ENCODE measurements around the gene ENG. TPM values are rescaled to one million over a fixed set of nuclear protein-coding genes. Genes with fewer than 3 reads are reported as not detected.
"Not testable (repeated sequence)": the region's sequence is repeated elsewhere in the genome, so short reads cannot be mapped to it uniquely, and the experiment has no call there.

ENG gene
- total RNA-seq, 1 donor from 2014 or later: 10.5 TPM

DNA sequence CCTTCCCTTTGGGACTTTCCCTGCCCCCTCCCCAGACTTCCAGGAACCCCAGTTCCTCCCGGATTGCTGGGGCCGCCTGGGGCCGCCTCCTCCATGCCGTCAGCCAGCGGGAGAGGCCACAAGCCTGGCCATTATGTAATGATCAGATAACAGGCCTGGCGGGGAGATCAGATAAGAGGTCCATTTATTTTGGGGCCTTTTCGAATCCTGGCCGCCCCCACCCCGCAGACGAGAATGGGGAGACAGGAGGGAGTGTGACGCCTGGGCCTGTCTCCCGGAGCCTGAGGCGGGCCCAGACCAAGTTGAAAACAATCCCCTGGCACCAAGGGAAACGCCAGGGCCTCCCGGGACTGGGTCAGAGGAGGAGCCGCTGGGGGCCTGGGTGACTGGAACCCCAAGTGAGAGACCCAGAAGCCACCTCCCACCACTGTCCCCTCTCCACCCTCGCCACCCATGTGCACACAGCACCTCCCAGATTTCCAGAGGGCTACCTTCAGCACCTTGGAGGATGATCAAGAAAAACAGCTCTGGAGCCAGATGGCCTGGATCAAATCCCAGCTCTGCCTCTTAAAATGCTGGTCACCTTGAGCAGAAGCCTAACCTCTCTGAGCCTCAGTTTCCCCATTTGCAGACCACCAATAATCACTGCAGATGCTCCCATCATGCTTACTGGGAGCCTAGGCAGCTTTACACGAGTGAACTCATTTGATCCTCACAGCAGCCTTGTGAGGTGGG, 7.8 kb downstream of the ENG start:
- DNase-seq (ENCODE audit: low read depth): no peak

GRCh38 chr9:127845619-127846018, 8.8 kb downstream of the ENG start:
- not testable (repeated sequence) for DNase-seq (ENCODE audit: low read depth)

DNA sequence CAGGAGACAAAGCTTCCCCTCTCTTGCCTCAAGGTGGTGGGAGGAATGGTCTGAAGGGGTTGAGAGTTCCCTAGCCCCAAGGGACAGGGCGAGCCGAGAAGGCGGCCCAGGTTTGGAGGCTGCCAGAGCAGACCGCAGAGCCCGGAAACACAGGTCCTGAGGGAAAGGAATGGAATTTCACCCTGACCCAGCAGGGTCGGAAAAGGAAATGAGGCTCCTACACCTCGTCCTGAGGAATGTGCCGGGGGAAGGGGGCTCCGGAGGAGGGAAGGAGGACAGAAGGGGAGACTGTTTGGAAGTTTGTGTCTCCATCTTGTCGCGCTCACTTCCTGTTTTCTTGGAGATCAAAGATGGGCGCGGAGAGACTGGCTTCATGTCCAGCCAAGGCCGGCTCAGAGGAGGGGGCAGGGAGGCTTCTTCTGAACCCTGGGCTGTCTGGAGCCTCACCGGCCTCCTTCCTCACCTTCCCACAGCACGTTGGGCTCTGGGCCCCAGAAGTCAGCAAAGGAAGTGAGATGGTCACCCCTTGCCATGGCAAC, 9.6 kb downstream of the ENG start:
- DNase-seq (ENCODE audit: low read depth): no peak

GRCh38 chr9:127841087-127841835, 13.2 kb downstream of the ENG start:
- DNase-seq (ENCODE audit: low read depth): no peak

GRCh38 chr9:127838375-127839078, 15.9 kb downstream of the ENG start:
- peak; percentile 96 for DNase-seq (ENCODE audit: low read depth)

DNA sequence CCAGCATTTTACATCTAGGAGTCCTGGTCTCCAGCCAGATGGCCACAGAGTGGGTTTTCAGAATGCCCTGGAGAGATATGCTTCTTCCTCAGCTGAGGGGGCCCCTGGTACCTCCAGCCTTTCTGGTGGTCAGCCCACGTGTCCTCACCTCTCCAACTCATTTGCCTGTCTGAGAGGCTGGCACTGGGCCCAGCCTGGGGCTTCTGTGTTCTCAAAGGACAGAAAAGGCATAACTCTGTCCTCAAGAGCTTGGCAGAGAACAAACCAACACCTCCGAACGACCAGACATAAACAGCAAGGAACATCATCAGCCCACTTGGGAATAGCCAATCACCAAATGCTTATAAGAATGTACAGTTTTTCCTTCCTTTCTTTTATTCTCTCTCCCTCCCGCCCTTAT, 17.1 kb downstream of the ENG start:
- no peak for DNase-seq (ENCODE audit: low read depth)

DNA sequence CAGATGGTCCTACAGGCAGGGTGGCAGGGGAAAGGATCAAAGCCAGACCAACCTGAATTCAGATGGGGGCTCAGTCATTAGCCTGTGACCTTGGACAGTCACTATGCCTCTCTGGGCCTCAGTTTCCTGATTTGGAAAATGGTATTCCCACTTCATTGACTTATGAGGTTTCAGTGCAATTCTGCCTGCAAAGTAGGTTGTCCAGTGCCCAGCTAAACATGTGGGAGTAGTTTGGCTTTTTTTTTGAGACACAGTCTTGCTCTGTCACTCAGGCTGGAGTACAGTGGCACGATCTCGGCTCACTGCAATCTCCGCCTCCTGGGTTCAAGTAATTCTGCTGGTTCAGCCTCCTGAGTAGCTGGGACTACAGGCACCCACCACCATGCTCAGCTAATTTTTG, 17.9 kb downstream of the ENG start:
- DNase-seq (ENCODE audit: low read depth): not testable (repeated sequence)

GRCh38 chr9:127835991-127836516, 18.4 kb downstream of the ENG start:
- peak; percentile 79 for DNase-seq (ENCODE audit: low read depth)

DNA sequence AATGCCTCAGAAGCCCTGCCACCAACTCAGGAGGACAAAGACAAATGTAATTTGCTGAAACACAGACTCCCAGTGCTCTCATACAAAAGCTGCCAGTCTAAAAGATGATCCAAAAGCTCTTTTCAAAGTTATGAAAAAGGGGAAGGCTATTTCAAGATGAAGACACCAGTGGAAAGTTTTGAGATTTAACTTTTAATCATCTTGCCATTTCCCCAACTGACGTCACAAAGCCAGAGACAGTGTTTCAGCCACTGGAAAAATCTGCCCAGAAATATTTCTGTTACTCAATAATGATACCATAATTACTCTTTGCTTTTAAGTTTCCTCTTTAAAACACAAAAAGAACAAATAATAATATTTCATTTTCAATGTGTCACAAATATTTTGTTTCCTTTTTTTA, 20.9 kb downstream of the ENG start:
- peak; percentile 32 for DNase-seq (ENCODE audit: low read depth)

GRCh38 chr9:127832248-127832647, 22.2 kb downstream of the ENG start:
- DNase-seq (ENCODE audit: low read depth): no peak

DNA sequence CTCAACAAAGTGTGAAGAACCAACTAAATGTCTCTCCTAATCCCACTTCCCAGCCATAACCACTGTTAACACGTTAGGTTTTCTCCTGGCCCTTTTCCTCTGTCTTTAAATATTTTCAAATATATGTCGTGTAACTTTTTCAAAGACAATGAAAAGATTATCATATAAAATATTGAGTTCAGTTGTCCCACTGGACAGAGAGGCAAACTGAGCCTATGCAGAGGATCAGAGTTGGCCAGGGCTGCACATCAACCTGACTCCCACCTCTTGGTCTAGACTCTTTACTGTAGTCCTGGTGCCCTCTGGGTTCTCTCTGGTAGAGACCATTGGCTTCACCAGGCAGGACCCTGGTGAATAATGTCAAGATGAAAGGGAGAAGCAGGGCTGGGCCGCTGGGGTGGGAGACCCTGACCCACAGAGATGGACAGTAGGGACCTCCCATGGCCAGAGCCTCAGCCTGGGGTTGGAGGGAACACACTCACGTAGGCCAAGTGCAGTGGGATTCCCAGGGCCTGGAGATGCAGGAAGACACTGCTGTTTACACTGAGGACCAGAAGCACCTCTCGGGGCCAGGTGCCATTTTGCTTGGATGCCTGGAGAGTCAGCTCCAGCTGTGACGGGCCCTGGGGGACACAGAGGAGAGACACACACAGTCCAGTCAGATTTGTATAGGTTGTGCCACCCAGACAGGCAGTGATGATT, 25.1 kb downstream of the ENG start:
- no peak for DNase-seq (ENCODE audit: low read depth)

- peak; percentile 69 for DNase-seq (ENCODE audit: low read depth)
These were observed 26.0 kb downstream of the ENG start for GRCh38 chr9:127828262-127829031.

GRCh38 chr9:127826253-127826913, 28.1 kb downstream of the ENG start:
- DNase-seq (ENCODE audit: low read depth): no peak

DNA sequence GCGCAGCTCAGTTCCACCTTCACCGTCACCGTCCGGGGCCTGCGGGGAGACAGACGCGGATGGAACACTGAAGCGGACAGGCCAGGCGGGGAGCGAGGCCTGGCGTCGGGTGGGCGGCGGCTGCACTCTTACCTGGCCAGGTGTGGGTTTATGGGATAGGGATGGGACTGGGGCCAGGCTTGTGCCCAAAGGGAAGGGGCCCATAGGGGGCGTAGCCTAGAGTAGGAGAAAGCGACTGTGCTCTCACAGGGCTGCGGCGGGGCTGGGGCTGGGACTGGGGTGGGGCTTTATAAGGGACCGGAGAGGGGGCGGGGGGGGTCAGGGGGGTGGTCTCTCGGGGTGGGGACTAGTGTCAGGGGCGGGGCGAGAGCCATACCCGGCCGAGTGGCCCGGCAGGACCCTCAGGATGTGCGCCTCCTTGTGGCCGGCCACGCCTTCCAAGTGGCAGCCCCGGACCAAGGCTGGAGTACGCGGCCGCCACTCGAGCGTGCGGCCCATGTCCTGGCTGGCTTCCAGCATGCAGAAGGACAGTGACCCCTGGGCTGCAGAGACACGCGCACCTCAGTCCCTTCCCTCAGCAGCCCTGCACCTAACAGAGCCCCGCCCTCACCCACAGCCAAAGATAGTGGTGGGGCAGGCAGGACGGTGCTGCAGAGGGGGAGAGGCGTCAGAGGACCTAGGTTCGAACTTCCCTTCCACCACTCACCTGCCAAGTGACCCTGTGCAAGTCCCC, 29.0 kb downstream of the ENG start:
- no peak for DNase-seq (ENCODE audit: low read depth)

DNA sequence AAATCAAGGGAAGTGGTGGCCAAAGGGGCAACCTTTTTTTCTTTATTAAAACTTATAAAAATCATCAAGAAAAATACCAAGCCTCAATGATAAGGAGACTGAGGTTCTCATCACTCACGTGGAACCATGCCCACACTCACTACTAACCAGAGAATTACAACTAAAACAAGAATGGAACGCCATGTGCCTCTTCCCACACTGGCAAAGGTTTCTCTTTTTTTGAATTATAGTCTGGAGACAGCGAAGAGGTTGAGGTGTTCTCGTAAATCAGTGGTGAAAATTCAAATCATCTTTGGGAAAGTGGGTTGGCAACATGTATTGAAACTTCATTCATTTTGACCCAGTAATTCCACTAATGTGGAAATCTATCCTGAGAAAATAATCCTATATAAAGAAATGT, 32.4 kb downstream of the ENG start:
- no peak for DNase-seq (ENCODE audit: low read depth)

DNA sequence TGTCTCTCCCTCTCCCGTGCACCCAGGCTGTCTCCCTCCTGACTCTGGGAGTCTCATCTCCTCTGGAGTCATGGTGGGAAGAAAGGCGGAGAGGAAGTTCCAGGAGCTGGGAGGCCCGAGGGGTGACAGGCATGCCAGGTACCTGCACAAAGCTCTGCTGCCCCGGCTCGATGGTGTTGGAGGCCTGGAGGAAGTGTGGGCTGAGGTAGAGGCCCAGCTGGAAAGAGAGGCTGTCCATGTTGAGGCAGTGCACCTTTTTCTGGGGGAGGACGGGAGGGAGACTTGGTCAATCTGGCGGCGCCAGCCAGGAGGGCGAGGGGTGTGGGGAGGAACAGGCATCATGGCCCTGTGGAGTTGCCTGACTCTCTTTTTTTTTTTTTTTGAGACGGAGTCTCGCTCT, 35.9 kb downstream of the ENG start:
- no peak for DNase-seq (ENCODE audit: low read depth)

DNA sequence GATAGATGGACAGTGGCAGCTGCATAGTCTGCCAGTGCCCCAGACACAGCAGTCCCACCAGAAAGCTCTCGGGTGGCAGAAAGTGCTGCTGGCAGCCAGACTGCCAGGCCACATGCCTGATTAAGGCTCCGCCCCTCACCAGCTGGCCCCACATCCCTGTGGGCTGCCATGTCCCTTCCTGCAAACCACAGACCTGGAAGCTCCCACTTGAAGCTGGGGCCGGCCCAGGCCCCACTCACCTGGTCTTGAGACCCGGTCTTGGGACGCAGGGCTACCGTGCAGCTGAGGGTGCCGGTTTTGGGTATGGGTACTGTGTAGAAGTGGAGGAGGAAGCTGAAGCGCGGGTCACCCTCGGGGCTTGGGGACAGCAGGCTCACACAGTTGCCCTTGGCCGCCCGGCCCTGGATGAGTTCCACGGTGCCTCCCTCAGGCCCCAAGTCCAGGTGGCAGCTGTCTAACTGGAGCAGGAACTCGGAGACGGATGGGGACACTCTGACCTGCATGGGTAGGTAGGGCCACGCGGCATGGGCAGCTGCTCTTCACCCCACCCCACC, 36.5 kb downstream of the ENG start:
- peak; percentile 97 for DNase-seq (ENCODE audit: low read depth)

- DNase-seq (ENCODE audit: low read depth): no peak
These were observed 37.7 kb downstream of the ENG start for GRCh38 chr9:127816728-127817127.

DNA sequence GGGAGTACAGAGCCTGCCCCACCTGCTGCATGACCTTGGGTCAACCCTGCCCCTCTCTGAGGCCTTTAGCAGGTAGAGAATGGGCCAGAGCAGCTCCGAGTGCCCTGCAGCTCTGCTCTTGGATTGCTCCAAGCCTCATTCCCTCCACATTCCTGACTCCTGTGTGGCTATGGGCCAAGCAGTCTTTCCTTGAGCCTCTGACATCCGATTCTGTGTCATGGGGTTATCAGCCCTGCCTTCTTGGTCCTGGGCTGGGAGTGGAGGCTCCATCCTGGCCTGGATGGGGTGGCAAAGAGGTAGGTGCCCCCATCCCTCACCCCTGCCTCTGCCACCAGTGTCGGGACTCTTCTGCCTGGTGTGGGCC, 38.1 kb downstream of the ENG start:
- no peak for DNase-seq (ENCODE audit: low read depth)

Measured in myocyte (in vitro differentiated cells).